Chondrocyte (in vitro differentiated cells): ENCODE measurements around the gene CDC42EP4. TPM values are rescaled to one million over a fixed set of nuclear protein-coding genes. Genes with fewer than 3 reads are reported as not detected.

ENCODE experiments used
- DNase-seq: peaks from one replicate; pipeline ENCODE4 v3.0.0; 2021; ENCODE audit warnings: mixed read lengths, low spot score
- H3K27ac Mint-ChIP-seq: one replicate; pipeline ENCODE4 v1.8.0; 2021; ENCODE audit warnings: mild to moderate bottlenecking, moderate library complexity, mixed read lengths; ENCODE audit not compliant: unreplicated experiment
- H3K27me3 Mint-ChIP-seq: 2 replicates; pipeline ENCODE4 v1.8.0; 2021; ENCODE audit warnings: low read depth, mixed read lengths
- H3K36me3 Mint-ChIP-seq: 2 replicates; pipeline ENCODE4 v1.8.0; 2021; ENCODE audit warnings: low read depth, mixed read lengths
- H3K4me1 Mint-ChIP-seq: 2 replicates; pipeline ENCODE4 v1.8.0; 2021; ENCODE audit warnings: low read depth, mild to moderate bottlenecking, mixed read lengths
- H3K4me3 Mint-ChIP-seq: one replicate; pipeline ENCODE4 v1.8.0; 2021; ENCODE audit warnings: mild to moderate bottlenecking, moderate library complexity, mixed read lengths; ENCODE audit not compliant: unreplicated experiment
- H3K9me3 Mint-ChIP-seq: 2 replicates; pipeline ENCODE4 v1.8.0; 2021; ENCODE audit warnings: low read depth, mixed read lengths
- total RNA-seq: library from RNA; stranded (reverse); gene quantifications from 3 replicates; pipeline ENCODE4 v1.2.1, GENCODE V29; 2021
- TF ChIP-seq, protein P1 (sequence below): fragments of 200-600 bp; sonication (generic); IDR thresholded peaks from 2 replicates; pipeline ENCODE4 v1.5.0; 2021; ENCODE audit warnings: antibody characterized with exemption, mild to moderate bottlenecking, moderate library complexity

The CDC42EP4 gene
- total RNA-seq, 1 donor from 2014 or later, result 10.5 TPM

DNA sequence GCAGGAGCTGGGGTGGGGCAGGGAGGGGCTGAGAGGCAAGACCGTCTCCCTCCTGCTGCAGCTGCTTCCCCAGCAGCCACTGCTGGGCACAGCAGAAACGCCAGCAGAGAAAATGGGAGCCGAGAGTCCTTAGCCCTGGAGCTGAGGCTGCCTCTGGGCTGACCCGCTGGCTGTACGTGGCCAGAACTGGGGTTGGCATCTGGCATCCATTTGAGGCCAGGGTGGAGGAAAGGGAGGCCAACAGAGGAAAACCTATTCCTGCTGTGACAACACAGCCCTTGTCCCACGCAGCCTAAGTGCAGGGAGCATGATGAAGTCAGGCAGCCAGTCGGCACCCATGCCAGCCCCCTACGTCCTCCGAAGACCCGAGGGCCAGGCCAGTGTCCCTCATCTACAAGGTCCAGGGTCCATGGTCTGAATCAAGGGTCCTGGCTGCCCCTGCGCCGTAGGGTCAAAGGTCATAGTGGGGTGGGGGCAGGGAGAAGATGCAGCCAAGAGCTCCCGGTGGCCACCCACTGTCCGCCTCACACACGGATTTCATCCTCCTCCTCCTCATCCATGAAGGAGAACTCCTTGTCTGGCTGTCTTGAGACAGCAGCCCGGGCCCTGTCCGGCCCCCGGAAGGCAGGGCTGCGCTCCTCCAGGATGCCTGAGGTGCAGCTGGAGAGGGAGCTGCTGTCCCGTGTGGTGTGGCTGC, 26.7 kb downstream of the CDC42EP4 start:
- Mint-ChIP-seq H3K36me3 (peaks cover 2% of the 10 kb centered on the region), H3K27me3 (no peaks in the 10 kb centered on the region), H3K4me3 (no peak overlapping the region), H3K9me3 (no peaks in the 10 kb centered on the region), H3K4me1 (peaks cover 24% of the 10 kb centered on the region), H3K27ac (no peak overlapping the region)
- TF ChIP-seq, protein P1, sequence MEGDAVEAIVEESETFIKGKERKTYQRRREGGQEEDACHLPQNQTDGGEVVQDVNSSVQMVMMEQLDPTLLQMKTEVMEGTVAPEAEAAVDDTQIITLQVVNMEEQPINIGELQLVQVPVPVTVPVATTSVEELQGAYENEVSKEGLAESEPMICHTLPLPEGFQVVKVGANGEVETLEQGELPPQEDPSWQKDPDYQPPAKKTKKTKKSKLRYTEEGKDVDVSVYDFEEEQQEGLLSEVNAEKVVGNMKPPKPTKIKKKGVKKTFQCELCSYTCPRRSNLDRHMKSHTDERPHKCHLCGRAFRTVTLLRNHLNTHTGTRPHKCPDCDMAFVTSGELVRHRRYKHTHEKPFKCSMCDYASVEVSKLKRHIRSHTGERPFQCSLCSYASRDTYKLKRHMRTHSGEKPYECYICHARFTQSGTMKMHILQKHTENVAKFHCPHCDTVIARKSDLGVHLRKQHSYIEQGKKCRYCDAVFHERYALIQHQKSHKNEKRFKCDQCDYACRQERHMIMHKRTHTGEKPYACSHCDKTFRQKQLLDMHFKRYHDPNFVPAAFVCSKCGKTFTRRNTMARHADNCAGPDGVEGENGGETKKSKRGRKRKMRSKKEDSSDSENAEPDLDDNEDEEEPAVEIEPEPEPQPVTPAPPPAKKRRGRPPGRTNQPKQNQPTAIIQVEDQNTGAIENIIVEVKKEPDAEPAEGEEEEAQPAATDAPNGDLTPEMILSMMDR, result no peak
- no peak for DNase-seq

DNA sequence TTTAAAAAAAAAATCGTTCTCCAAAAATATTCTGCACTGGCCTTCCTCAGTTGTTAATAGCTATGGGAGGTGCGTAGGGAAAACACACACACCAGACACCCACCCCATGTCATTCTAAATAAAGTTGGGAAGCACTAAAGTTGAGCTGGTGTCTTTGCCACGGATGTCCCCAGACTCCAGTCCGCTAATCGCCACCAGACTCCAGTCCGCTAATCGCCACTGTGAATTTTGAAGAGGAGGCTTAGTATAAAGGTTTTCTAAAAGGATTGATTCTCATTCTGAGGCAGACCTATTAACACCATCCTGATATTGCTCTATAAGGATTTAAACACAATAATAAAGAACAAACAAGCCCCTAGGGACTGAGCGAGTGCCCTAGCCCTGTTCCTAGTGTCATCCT, 27.4 kb downstream of the CDC42EP4 start:
- Mint-ChIP-seq H3K4me3 (no peak overlapping the region), H3K9me3 (no peaks in the 10 kb centered on the region), H3K27me3 (no peaks in the 10 kb centered on the region), H3K4me1 (peaks cover 24% of the 10 kb centered on the region), H3K36me3 (peaks cover 2% of the 10 kb centered on the region), H3K27ac (no peak overlapping the region)
- DNase-seq, result no peak
- TF ChIP-seq, protein P1, result no peak

DNA sequence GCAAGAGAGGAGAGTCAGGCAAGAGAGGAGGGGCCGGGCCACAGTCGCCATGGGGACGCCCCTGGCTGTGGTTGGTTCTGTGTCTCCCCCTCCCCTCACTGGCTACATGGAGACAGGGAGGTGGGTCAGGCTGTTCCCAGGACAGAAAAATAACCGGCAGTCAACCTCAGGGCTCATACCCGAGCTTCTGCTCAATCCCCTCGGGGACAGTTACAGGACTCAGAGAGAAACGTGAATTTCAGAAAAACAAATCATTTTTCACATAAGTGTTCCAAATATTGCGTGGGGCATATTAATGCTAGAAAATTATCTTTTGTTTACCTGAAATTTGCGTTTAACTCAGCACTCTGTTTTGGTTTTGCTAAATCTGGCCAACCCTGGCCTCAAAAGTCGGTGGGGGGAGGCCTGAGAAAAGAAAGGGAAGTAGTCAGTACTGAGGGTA, 27.9 kb downstream of the CDC42EP4 start:
- H3K9me3 Mint-ChIP-seq, result no peaks in the 10 kb centered on the region
- TF ChIP-seq, protein P1, result no peak
- H3K36me3 Mint-ChIP-seq, result peaks cover 2% of the 10 kb centered on the region
- H3K27ac Mint-ChIP-seq, result peak overlapping the region; percentile 80
- no peak for DNase-seq
- H3K27me3 Mint-ChIP-seq, result no peaks in the 10 kb centered on the region
- no peak overlapping the region for H3K4me3 Mint-ChIP-seq
- peaks cover 28% of the 10 kb centered on the region for H3K4me1 Mint-ChIP-seq

DNA sequence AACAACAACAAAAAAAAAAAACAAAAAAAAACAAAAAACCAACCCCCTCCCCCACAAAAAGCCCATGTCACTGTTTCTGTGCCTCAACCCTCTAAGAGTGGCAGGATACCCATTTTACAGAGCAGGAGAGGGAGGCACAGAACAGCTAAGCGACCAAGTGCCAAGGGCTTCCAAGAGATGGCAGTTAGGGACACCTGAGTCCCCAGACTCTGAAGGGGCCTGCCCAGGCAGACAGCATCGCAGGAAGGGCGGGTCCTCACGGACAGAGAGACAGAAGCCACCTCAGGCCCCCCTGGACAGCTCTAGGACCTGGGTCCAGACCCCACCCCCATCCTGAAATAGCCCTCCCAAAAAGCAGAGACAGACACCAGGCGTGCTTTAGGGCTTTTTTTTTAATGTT, 28.6 kb downstream of the CDC42EP4 start:
- TF ChIP-seq, protein P1, result no peak
- Mint-ChIP-seq H3K4me3 (no peak overlapping the region), H3K27ac (no peak overlapping the region), H3K9me3 (no peaks in the 10 kb centered on the region), H3K27me3 (no peaks in the 10 kb centered on the region), H3K4me1 (peaks cover 34% of the 10 kb centered on the region), H3K36me3 (no peaks in the 10 kb centered on the region)
- DNase-seq, result no peak

DNA sequence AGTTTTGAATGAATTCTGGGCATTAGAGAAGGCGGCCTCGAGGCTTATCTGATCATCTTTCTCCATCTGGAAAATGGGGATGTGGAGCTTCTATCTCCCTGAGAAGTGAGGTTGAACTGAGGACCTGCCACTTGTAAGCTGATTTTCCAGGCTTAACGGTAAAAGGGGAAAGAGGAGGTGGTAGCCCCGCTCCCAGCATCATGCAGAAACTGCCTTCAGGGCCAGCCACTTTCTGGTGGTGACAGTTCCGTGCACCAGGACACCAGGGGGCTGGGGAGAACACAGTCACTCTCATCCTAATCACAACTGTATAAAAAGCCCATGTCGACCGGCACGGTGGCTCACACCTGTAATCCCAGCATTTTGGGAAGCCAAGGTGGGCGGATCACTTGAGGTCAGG, 29.2 kb downstream of the CDC42EP4 start:
- TF ChIP-seq, protein P1, result no peak
- Mint-ChIP-seq H3K9me3 (no peaks in the 10 kb centered on the region), H3K36me3 (no peaks in the 10 kb centered on the region), H3K27me3 (no peaks in the 10 kb centered on the region), H3K27ac (no peak overlapping the region), H3K4me3 (no peak overlapping the region), H3K4me1 (peaks cover 36% of the 10 kb centered on the region)
- DNase-seq, result no peak
